ENCODE results near the gene POC5.

The POC5 gene

GRCh38 chr5:75656311-75657003 is 60.8 kb downstream of the POC5 start:
- DNase-seq: peak; percentile 13 to 16

DNA sequence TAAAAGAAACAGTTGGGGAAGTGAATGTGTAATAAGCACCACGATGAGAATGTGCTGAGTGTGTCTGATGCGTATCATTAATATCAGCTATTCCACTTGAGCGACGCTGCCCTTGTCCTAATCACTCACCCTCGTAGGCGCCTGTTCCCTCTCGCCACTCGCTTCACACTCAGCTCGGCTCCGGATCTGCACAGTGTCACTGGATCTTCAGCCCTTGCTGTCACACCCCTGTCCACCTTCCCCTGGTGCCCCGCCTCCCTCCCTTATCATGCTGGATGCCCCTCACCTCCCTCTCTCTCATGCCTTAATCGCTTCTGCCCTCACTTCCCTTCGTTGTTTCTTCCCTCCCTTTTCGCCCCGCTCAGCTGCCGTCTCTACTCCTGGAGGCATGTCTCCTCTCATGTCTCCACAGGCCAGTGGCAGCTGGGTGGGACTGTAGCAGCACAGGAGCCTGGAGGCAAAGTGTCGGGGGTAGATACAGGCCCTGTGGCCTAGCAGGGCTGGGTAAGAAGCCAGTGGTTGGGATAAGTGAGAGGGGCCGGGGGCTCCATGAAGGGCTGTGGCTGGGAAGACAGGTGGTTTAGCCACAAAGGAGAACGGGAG is 62.4 kb downstream of the POC5 start:
- no peak for DNase-seq

GRCh38 chr5:75653521-75653920 is 63.7 kb downstream of the POC5 start:
- DNase-seq: no peak

DNA sequence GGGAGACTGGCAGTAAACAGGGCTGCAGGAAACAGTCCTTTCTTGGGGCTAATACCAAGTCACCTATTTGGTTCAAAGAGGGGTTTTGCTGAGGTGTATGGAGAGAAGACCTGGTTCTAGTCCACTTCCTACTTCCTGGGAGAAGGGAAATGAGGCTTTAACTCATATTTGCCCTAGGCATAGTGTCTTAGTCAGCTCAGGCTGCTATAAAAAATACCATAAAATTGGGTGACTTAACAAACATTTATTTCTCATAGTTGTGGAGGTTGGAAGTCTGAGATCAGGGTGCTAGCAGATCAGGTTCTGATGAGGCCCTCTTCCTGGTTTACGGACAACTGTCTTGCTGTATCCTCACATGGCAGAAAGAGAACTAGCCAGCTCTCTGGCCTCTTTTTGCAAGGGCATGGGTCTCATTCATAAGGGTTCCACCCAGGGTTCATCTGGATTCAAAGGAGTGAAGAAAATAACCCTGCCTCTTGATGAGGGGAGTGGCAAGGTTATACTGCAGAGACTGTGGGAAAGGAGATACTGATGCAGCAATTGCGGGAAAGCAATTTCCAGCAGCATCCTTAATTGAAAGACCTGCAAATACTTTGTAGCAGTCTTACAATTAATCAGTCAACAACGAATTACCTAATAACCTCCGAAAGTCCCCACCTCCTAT is 65.5 kb downstream of the POC5 start:
- no peak for DNase-seq

DNA sequence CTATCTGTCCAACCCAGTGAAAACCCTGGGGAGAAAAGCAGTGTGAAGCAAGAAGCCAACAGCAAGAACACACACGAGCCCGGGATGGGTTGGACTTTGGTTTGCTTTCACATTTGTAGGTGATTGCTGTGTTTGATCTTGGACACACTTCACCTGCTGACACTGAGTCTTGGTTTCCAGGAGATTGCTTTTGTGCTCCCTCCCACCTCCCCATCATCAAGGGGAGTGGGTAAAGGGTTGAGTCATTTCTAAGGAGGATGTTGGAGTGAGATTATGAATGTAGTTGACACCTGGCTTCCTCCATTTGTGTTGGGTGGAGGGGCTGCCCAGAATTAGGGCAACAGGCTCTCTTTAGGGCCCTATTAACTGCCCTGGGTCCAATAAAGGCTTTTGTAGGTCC is 68.5 kb downstream of the POC5 start:
- no peak for DNase-seq

- no peak for DNase-seq
Observed at GRCh38 chr5:75640826-75641225, 76.4 kb downstream of the POC5 start.

GRCh38 chr5:75640395-75640794 is 76.8 kb downstream of the POC5 start:
- no peak for DNase-seq

- no peak for DNase-seq
Observed at GRCh38 chr5:75639535-75640311, 77.5 kb downstream of the POC5 start.

DNA sequence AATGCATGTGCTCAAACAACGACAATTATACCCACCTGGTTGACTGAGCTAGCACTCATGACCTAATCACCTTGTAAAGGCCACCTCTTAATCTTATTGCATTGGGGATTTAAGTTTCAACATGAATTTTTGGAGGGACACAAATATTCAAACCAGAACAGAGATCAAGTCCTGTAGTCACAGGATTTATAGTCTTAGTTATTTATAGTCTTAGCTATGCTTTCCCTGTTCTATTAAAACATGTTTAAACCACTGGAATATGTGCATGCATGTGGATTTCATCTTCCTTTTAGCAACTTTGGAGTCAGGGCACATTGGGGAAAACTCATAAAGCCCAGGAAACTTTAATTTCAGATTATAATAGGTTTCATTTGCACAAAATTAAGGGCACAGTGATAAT is 79.3 kb downstream of the POC5 start:
- DNase-seq: no peak

- no peak for DNase-seq
Observed at GRCh38 chr5:75632321-75632720, 84.9 kb downstream of the POC5 start.

DNA sequence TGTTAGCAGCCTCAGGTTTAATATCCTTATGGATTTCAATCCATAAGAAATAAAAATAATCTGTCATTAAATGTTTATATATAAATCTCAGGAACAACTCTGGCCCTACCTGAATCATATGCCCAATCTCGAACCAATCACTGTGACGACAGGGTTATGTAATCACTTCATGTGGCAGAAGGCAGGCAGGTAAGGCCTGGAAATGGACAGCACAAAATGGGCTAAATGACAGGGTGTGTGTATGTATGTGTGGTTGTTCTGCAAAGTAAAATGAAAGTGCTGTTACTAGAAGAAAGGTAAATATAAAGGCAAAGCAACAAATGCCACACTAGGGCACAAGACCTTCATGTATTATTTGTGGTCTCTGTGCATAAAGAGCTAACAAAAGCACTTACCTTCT is 86.4 kb downstream of the POC5 start:
- no peak for DNase-seq

GRCh38 chr5:75627801-75628200 is 89.4 kb downstream of the POC5 start:
- no peak for DNase-seq

DNA sequence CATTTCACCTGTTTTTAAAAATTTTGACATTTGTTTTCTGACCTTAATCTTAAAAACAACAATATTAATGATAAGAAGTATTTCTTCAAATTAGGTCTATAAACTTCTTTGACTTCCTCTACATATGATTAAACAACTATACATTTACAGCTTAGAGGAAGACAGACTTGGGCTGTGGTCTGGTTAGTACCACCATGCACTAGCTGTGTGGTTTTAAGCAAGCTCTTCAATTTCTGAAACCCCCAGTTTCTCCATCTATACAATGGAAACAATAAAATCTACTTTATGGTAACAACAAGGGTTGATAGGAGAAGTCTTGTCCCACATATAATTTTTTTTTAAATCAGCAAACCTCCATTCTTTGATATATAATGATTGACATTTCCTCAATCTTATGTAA is 90.3 kb downstream of the POC5 start:
- DNase-seq: no peak
